WTC11 (cell line): ENCODE data around the gene LRRC23. TPM values are rescaled to one million over a fixed set of nuclear protein-coding genes. Genes with fewer than 3 reads are reported as not detected.

Experiments
- ATAC-seq: fragments of 200-7000 bp; cut with Tn5 transposase; 2 replicates; pipeline ENCODE4 v1.10.0; 2021; ENCODE audit warnings: mild to moderate bottlenecking, moderate library complexity
- CTCF ChIA-PET: fragments of 300-600 bp; sonication (Branson Sonifier 250); formaldehyde crosslinking; loops from one replicate; lab custom pipeline; 2021; ENCODE audit warnings: antibody characterized with exemption; lab: Charles Lee
- POLR2A ChIA-PET: fragments of 350-600 bp; sonication (Branson Sonifier 250); formaldehyde crosslinking; loops from one replicate; lab custom pipeline; 2021; ENCODE audit warnings: antibody characterized with exemption; lab: Charles Lee
- DNase-seq: peaks from one replicate; pipeline ENCODE4 v3.0.0; 2021; ENCODE audit warnings: low spot score
- H3K27ac Mint-ChIP-seq: 2 replicates; pipeline ENCODE4 v1.8.0; 2021; ENCODE audit warnings: mixed read lengths
- H3K27me3 Mint-ChIP-seq: 2 replicates; pipeline ENCODE4 v1.8.0; 2021; ENCODE audit warnings: low read depth, mild to moderate bottlenecking, moderate library complexity, mixed read lengths
- H3K36me3 Mint-ChIP-seq: 2 replicates; pipeline ENCODE4 v1.8.0; 2021; ENCODE audit warnings: mixed read lengths
- H3K4me1 Mint-ChIP-seq: 2 replicates; pipeline ENCODE4 v1.8.0; 2022; ENCODE audit warnings: mixed read lengths
- H3K4me3 Mint-ChIP-seq: 2 replicates; pipeline ENCODE4 v1.8.0; 2021; ENCODE audit warnings: mild to moderate bottlenecking, moderate library complexity, mixed read lengths
- H3K9me3 Mint-ChIP-seq: 2 replicates; pipeline ENCODE4 v1.8.0; 2021; ENCODE audit warnings: mixed read lengths
- ATF1 ChIP-seq: sonication (generic); formaldehyde crosslinking; IDR thresholded peaks from 2 replicates; pipeline ENCODE4 v1.8.1; 2023; ENCODE audit warnings: mild to moderate bottlenecking, moderate library complexity, missing genetic modification reagents
- CBFB ChIP-seq: sonication (generic); formaldehyde crosslinking; IDR thresholded peaks from 2 replicates; pipeline ENCODE4 v1.8.1; 2022; ENCODE audit warnings: mild to moderate bottlenecking, low read depth, missing genetic modification reagents
- CREB1 ChIP-seq: sonication (generic); formaldehyde crosslinking; IDR thresholded peaks from 2 replicates; pipeline ENCODE4 v1.8.0; 2023; ENCODE audit warnings: mild to moderate bottlenecking, missing genetic modification reagents
- HMGA2 ChIP-seq: fragments of 250-450 bp; sonication (Bioruptor Pico); IDR thresholded peaks from 2 replicates; pipeline ENCODE4 v1.4.0; 2021; ENCODE audit warnings: mild to moderate bottlenecking, moderate library complexity
- JUN ChIP-seq: sonication (generic); formaldehyde crosslinking; IDR thresholded peaks from 2 replicates; pipeline ENCODE4 v1.8.0; 2023; ENCODE audit warnings: mild to moderate bottlenecking, missing genetic modification reagents
- NFYB ChIP-seq: sonication (generic); formaldehyde crosslinking; conservative IDR thresholded peaks from 2 replicates; pipeline ENCODE4 v1.8.0; 2022; ENCODE audit warnings: low read depth, missing genetic modification reagents
- RELA ChIP-seq: sonication (generic); formaldehyde crosslinking; IDR thresholded peaks from 2 replicates; pipeline ENCODE4 v1.8.1; 2022; ENCODE audit warnings: missing genetic modification reagents, mild to moderate bottlenecking, borderline replicate concordance
- SMAD3 ChIP-seq: sonication (generic); formaldehyde crosslinking; IDR thresholded peaks from 2 replicates; pipeline ENCODE4 v1.8.0; 2022; ENCODE audit warnings: missing genetic modification reagents, mild to moderate bottlenecking, borderline replicate concordance
- SOX15 ChIP-seq: fragments of 250-450 bp; sonication (Bioruptor Pico); IDR thresholded peaks from 2 replicates; pipeline ENCODE4 v1.9.0; 2021; ENCODE audit warnings: mild to moderate bottlenecking
- TCF7 ChIP-seq: sonication (generic); formaldehyde crosslinking; IDR thresholded peaks from 2 replicates; pipeline ENCODE4 v1.8.0; 2022; ENCODE audit warnings: mild to moderate bottlenecking, low read depth, missing genetic modification reagents, moderate library complexity
- TEAD4 ChIP-seq: sonication (generic); formaldehyde crosslinking; IDR thresholded peaks from 2 replicates; pipeline ENCODE4 v1.8.0; 2022; ENCODE audit warnings: mild to moderate bottlenecking, missing genetic modification reagents
- ZNF121 ChIP-seq: sonication (generic); formaldehyde crosslinking; IDR thresholded peaks from 2 replicates; pipeline ENCODE4 v1.8.0; 2023; ENCODE audit warnings: missing genetic modification reagents
- ZNF232 ChIP-seq: sonication (generic); formaldehyde crosslinking; IDR thresholded peaks from 2 replicates; pipeline ENCODE4 v1.8.0; 2022; ENCODE audit warnings: mild to moderate bottlenecking, missing genetic modification reagents
- total RNA-seq: library from RNA; stranded (reverse); gene quantifications from 3 replicates; pipeline ENCODE4 v1.2.3, GENCODE V29; 2021
- TF ChIP-seq, protein P1 (sequence below): sonication (generic); formaldehyde crosslinking; IDR thresholded peaks from 2 replicates; pipeline ENCODE4 v1.8.0; 2022; ENCODE audit warnings: mild to moderate bottlenecking, missing genetic modification reagents
- TF ChIP-seq, protein P2 (sequence below): sonication (generic); formaldehyde crosslinking; IDR thresholded peaks from 2 replicates; pipeline ENCODE4 v1.8.1; 2023; ENCODE audit warnings: mild to moderate bottlenecking, missing genetic modification reagents, moderate library complexity
- TF ChIP-seq, protein P3 (sequence below): sonication (generic); formaldehyde crosslinking; IDR thresholded peaks from 2 replicates; pipeline ENCODE4 v1.8.1; 2022; ENCODE audit warnings: low read depth, mild to moderate bottlenecking, moderate library complexity, missing genetic modification reagents, borderline replicate concordance
- TF ChIP-seq, protein P4 (sequence below): sonication (generic); formaldehyde crosslinking; IDR thresholded peaks from 2 replicates; pipeline ENCODE4 v1.8.1; 2023; ENCODE audit warnings: mild to moderate bottlenecking, moderate library complexity, missing genetic modification reagents
- TF ChIP-seq, protein P5 (sequence below): sonication (generic); formaldehyde crosslinking; IDR thresholded peaks from 2 replicates; pipeline ENCODE4 v1.8.1; 2023; ENCODE audit warnings: mild to moderate bottlenecking, missing genetic modification reagents
- TF ChIP-seq, protein P6 (sequence below): sonication (generic); formaldehyde crosslinking; IDR thresholded peaks from 2 replicates; pipeline ENCODE4 v1.8.0; 2022; ENCODE audit warnings: missing genetic modification reagents
- TF ChIP-seq, protein P7 (sequence below): sonication (generic); formaldehyde crosslinking; IDR thresholded peaks from 2 replicates; pipeline ENCODE4 v1.8.0; 2023; ENCODE audit warnings: missing genetic modification reagents

The LRRC23 gene
- total RNA-seq, 1 experiment from 2014 or later = 3.1 TPM

DNA sequence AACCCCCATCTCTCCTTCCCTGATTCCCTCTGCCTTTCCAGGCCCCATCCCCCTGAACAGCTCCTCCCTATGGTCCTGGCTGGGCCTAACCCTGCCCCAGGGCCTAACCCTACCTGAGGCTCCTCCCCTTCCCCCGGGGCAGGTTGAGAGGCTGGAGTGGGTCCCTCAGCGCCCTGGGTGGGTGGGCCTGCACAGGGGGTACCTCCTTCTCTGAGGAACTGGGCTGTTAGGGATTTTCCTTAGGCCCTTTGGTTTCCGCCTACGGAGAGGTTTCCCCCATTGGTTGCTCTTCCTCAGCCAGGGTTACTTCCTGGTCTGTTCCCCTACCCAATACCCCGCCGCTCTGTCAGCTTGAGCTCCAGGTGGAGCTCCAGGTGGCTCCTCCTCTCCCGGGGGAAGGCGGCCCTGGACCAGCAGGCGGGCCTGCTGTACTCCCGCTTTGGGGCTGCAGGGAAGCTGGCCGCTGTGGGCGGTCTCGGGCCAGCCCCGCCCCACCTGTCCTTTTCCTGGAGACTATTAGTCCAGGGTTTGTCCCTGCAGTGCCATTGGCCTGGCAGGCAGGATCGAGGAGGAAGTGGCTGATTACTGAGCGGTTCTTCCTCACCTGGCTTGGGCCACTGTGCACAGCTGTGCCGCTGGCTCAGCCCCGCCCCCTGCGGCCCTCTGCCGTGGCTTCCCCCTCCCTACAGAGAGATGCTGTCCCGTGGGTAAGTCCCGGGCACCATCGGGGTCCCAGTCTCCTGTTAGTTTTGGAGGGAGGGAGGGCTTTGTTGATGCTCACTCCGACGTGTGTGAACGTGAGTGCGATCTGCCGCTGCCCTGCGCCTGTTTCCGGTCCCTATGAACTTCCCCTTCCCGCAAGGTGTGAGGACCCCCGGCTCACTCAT lies 41.7 kb downstream of the LRRC23 start:
- no peaks in the 10 kb centered on the region for H3K27me3 Mint-ChIP-seq
- DNase-seq = peak; percentile 95
- POLR2A ChIA-PET = interaction anchor here (0.6 to 6.2 kb wide), 16 partner anchors 9 to 181 kb away, joined by 3 to 167 read pairs (median 4); partner anchors contain the start of genes C1RL, LPCAT3, PTMS and SPSB2
- no peak for TF ChIP-seq SMAD3 (CRISPR knock-in tag)
- TF ChIP-seq, protein P1, sequence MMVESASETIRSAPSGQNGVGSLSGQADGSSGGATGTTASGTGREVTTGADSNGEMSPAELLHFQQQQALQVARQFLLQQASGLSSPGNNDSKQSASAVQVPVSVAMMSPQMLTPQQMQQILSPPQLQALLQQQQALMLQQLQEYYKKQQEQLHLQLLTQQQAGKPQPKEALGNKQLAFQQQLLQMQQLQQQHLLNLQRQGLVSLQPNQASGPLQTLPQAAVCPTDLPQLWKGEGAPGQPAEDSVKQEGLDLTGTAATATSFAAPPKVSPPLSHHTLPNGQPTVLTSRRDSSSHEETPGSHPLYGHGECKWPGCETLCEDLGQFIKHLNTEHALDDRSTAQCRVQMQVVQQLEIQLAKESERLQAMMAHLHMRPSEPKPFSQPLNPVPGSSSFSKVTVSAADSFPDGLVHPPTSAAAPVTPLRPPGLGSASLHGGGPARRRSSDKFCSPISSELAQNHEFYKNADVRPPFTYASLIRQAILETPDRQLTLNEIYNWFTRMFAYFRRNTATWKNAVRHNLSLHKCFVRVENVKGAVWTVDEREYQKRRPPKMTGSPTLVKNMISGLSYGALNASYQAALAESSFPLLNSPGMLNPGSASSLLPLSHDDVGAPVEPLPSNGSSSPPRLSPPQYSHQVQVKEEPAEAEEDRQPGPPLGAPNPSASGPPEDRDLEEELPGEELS = peak; percentile 53; the same call in 1 of the 2 replicates
- no peak for TF ChIP-seq SOX15 (CRISPR knock-in tag)
- TF ChIP-seq, protein P2, sequence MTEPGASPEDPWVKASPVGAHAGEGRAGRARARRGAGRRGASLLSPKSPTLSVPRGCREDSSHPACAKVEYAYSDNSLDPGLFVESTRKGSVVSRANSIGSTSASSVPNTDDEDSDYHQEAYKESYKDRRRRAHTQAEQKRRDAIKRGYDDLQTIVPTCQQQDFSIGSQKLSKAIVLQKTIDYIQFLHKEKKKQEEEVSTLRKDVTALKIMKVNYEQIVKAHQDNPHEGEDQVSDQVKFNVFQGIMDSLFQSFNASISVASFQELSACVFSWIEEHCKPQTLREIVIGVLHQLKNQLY (CRISPR knock-in tag) = no peak
- TF ChIP-seq, protein P3, sequence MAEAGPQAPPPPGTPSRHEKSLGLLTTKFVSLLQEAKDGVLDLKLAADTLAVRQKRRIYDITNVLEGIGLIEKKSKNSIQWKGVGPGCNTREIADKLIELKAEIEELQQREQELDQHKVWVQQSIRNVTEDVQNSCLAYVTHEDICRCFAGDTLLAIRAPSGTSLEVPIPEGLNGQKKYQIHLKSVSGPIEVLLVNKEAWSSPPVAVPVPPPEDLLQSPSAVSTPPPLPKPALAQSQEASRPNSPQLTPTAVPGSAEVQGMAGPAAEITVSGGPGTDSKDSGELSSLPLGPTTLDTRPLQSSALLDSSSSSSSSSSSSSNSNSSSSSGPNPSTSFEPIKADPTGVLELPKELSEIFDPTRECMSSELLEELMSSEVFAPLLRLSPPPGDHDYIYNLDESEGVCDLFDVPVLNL (CRISPR knock-in tag) = no peak
- no peak for TF ChIP-seq RELA (CRISPR knock-in tag)
- TF ChIP-seq JUN = no peak
- no peak for TF ChIP-seq TEAD4 (CRISPR knock-in tag)
- TF ChIP-seq, protein P4, sequence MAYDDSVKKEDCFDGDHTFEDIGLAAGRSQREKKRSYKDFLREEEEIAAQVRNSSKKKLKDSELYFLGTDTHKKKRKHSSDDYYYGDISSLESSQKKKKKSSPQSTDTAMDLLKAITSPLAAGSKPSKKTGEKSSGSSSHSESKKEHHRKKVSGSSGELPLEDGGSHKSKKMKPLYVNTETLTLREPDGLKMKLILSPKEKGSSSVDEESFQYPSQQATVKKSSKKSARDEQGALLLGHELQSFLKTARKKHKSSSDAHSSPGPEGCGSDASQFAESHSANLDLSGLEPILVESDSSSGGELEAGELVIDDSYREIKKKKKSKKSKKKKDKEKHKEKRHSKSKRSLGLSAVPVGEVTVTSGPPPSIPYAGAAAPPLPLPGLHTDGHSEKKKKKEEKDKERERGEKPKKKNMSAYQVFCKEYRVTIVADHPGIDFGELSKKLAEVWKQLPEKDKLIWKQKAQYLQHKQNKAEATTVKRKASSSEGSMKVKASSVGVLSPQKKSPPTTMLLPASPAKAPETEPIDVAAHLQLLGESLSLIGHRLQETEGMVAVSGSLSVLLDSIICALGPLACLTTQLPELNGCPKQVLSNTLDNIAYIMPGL (CRISPR knock-in tag) = peak; percentile 48; the same call in 1 of the 2 replicates
- TF ChIP-seq, protein P5, sequence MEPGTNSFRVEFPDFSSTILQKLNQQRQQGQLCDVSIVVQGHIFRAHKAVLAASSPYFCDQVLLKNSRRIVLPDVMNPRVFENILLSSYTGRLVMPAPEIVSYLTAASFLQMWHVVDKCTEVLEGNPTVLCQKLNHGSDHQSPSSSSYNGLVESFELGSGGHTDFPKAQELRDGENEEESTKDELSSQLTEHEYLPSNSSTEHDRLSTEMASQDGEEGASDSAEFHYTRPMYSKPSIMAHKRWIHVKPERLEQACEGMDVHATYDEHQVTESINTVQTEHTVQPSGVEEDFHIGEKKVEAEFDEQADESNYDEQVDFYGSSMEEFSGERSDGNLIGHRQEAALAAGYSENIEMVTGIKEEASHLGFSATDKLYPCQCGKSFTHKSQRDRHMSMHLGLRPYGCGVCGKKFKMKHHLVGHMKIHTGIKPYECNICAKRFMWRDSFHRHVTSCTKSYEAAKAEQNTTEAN = no peak
- no peak for TF ChIP-seq HMGA2 (CRISPR knock-in tag)
- no peak for TF ChIP-seq ATF1 (CRISPR knock-in tag)
- 0 out of 2 replicates have a peak, but pooled peaks have one; percentile 25 for TF ChIP-seq NFYB (CRISPR knock-in tag)
- TF ChIP-seq CREB1 (CRISPR knock-in tag) = no peak
- no peak for TF ChIP-seq TCF7
- no peak for TF ChIP-seq ZNF121 (CRISPR knock-in tag)
- TF ChIP-seq CBFB = no peak
- TF ChIP-seq ZNF232 (CRISPR knock-in tag) = no peak
- TF ChIP-seq, protein P6, sequence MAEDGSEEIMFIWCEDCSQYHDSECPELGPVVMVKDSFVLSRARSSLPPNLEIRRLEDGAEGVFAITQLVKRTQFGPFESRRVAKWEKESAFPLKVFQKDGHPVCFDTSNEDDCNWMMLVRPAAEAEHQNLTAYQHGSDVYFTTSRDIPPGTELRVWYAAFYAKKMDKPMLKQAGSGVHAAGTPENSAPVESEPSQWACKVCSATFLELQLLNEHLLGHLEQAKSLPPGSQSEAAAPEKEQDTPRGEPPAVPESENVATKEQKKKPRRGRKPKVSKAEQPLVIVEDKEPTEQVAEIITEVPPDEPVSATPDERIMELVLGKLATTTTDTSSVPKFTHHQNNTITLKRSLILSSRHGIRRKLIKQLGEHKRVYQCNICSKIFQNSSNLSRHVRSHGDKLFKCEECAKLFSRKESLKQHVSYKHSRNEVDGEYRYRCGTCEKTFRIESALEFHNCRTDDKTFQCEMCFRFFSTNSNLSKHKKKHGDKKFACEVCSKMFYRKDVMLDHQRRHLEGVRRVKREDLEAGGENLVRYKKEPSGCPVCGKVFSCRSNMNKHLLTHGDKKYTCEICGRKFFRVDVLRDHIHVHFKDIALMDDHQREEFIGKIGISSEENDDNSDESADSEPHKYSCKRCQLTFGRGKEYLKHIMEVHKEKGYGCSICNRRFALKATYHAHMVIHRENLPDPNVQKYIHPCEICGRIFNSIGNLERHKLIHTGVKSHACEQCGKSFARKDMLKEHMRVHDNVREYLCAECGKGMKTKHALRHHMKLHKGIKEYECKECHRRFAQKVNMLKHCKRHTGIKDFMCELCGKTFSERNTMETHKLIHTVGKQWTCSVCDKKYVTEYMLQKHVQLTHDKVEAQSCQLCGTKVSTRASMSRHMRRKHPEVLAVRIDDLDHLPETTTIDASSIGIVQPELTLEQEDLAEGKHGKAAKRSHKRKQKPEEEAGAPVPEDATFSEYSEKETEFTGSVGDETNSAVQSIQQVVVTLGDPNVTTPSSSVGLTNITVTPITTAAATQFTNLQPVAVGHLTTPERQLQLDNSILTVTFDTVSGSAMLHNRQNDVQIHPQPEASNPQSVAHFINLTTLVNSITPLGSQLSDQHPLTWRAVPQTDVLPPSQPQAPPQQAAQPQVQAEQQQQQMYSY = no peak
- TF ChIP-seq, protein P7, sequence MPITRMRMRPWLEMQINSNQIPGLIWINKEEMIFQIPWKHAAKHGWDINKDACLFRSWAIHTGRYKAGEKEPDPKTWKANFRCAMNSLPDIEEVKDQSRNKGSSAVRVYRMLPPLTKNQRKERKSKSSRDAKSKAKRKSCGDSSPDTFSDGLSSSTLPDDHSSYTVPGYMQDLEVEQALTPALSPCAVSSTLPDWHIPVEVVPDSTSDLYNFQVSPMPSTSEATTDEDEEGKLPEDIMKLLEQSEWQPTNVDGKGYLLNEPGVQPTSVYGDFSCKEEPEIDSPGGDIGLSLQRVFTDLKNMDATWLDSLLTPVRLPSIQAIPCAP (CRISPR knock-in tag) = no peak; the same call in 1 of the 2 replicates

More for the DNA sequence above, 41.7 kb downstream of the LRRC23 start:
- H3K4me3 Mint-ChIP-seq = peak overlapping the region; percentile 98
- peaks cover 37% of the 10 kb centered on the region for H3K4me1 Mint-ChIP-seq
- peak; percentile 59 for ATAC-seq
- no peaks in the 10 kb centered on the region; the same call in 1 of the 2 replicates for H3K36me3 Mint-ChIP-seq
- CTCF ChIA-PET = interaction anchor here (0.5 to 5.7 kb wide), 24 partner anchors 9 to 624 kb away, joined by 3 to 296 read pairs (median 4); partner anchors contain the start of genes C1RL, CDCA3, LPCAT3 and SPSB2
- no peaks in the 10 kb centered on the region for H3K9me3 Mint-ChIP-seq
- peak overlapping the region; percentile 99 for H3K27ac Mint-ChIP-seq
